WTC11 (cell line): ENCODE measurements around the gene NBEA. TPM values are rescaled to one million over a fixed set of nuclear protein-coding genes. Genes with fewer than 3 reads are reported as not detected.
"Not testable (repeated sequence)": the region's sequence is repeated elsewhere in the genome, so short reads cannot be mapped to it uniquely, and the experiment has no call there.

ENCODE experiments used
- ATAC-seq: fragments of 200-7000 bp; cut with Tn5 transposase; 2 replicates; pipeline ENCODE4 v1.10.0; 2021; ENCODE audit warnings: mild to moderate bottlenecking, moderate library complexity
- CTCF ChIA-PET: fragments of 300-600 bp; sonication (Branson Sonifier 250); formaldehyde crosslinking; loops from one replicate; lab custom pipeline; 2021; ENCODE audit warnings: antibody characterized with exemption; lab: Charles Lee
- POLR2A ChIA-PET: fragments of 350-600 bp; sonication (Branson Sonifier 250); formaldehyde crosslinking; loops from one replicate; lab custom pipeline; 2021; ENCODE audit warnings: antibody characterized with exemption; lab: Charles Lee
- DNase-seq: peaks from one replicate; pipeline ENCODE4 v3.0.0; 2021; ENCODE audit warnings: low spot score
- H3K27ac Mint-ChIP-seq: 2 replicates; pipeline ENCODE4 v1.8.0; 2021; ENCODE audit warnings: mixed read lengths
- H3K27me3 Mint-ChIP-seq: 2 replicates; pipeline ENCODE4 v1.8.0; 2021; ENCODE audit warnings: low read depth, mild to moderate bottlenecking, moderate library complexity, mixed read lengths
- H3K36me3 Mint-ChIP-seq: 2 replicates; pipeline ENCODE4 v1.8.0; 2021; ENCODE audit warnings: mixed read lengths
- H3K4me1 Mint-ChIP-seq: 2 replicates; pipeline ENCODE4 v1.8.0; 2022; ENCODE audit warnings: mixed read lengths
- H3K4me3 Mint-ChIP-seq: 2 replicates; pipeline ENCODE4 v1.8.0; 2021; ENCODE audit warnings: mild to moderate bottlenecking, moderate library complexity, mixed read lengths
- H3K9me3 Mint-ChIP-seq: 2 replicates; pipeline ENCODE4 v1.8.0; 2021; ENCODE audit warnings: mixed read lengths
- ATF1 ChIP-seq: sonication (generic); formaldehyde crosslinking; IDR thresholded peaks from 2 replicates; pipeline ENCODE4 v1.8.1; 2023; ENCODE audit warnings: mild to moderate bottlenecking, moderate library complexity, missing genetic modification reagents
- CTCF ChIP-seq: fragments of 200-600 bp; IDR thresholded peaks from 2 replicates; pipeline ENCODE4 v1.8.0; 2022; ENCODE audit warnings: antibody characterized with exemption
- E2F1 ChIP-seq: sonication (generic); formaldehyde crosslinking; IDR thresholded peaks from 2 replicates; pipeline ENCODE4 v1.8.0; 2022; ENCODE audit warnings: mild to moderate bottlenecking, missing genetic modification reagents
- E2F4 ChIP-seq: sonication (generic); formaldehyde crosslinking; IDR thresholded peaks from 2 replicates; pipeline ENCODE4 v1.8.1; 2022; ENCODE audit warnings: low read depth, mild to moderate bottlenecking, moderate library complexity, missing genetic modification reagents, borderline replicate concordance
- ELF4 ChIP-seq: sonication (generic); formaldehyde crosslinking; IDR thresholded peaks from 2 replicates; pipeline ENCODE4 v1.8.1; 2022; ENCODE audit warnings: low read depth, mild to moderate bottlenecking, moderate library complexity, missing genetic modification reagents
- ERG ChIP-seq: fragments of 250-450 bp; sonication (Bioruptor Pico); IDR thresholded peaks from 2 replicates; pipeline ENCODE4 v1.8.0; 2021; ENCODE audit warnings: mild to moderate bottlenecking
- FOXJ3 ChIP-seq: sonication (generic); formaldehyde crosslinking; IDR thresholded peaks from 2 replicates; pipeline ENCODE4 v1.9.0; 2021; ENCODE audit warnings: missing genetic modification reagents, mild to moderate bottlenecking, borderline replicate concordance
- GRHL2 ChIP-seq: fragments of 250-450 bp; sonication (Bioruptor Pico); IDR thresholded peaks from 2 replicates; pipeline ENCODE4 v1.8.0; 2022; ENCODE audit warnings: mild to moderate bottlenecking, moderate library complexity; ENCODE audit not compliant: insufficient replicate concordance, severe bottlenecking
- HMGXB4 ChIP-seq: sonication (generic); formaldehyde crosslinking; IDR thresholded peaks from 2 replicates; pipeline ENCODE4 v1.8.1; 2023; ENCODE audit warnings: mild to moderate bottlenecking, moderate library complexity, missing genetic modification reagents
- PREB ChIP-seq: sonication (generic); formaldehyde crosslinking; IDR thresholded peaks from 2 replicates; pipeline ENCODE4 v1.8.1; 2022; ENCODE audit warnings: mild to moderate bottlenecking, missing genetic modification reagents, moderate library complexity, borderline replicate concordance
- RORB ChIP-seq: fragments of 250-450 bp; sonication (Bioruptor Pico); IDR thresholded peaks from 2 replicates; pipeline ENCODE4 v1.9.0; 2021; ENCODE audit warnings: mild to moderate bottlenecking
- TCF7 ChIP-seq: sonication (generic); formaldehyde crosslinking; IDR thresholded peaks from 2 replicates; pipeline ENCODE4 v1.8.0; 2022; ENCODE audit warnings: mild to moderate bottlenecking, low read depth, missing genetic modification reagents, moderate library complexity
- TEAD4 ChIP-seq: sonication (generic); formaldehyde crosslinking; IDR thresholded peaks from 2 replicates; pipeline ENCODE4 v1.8.0; 2022; ENCODE audit warnings: mild to moderate bottlenecking, missing genetic modification reagents
- ZBTB21 ChIP-seq: sonication (generic); formaldehyde crosslinking; IDR thresholded peaks from 2 replicates; pipeline ENCODE4 v1.8.1; 2023; ENCODE audit warnings: mild to moderate bottlenecking, missing genetic modification reagents, borderline replicate concordance
- ZNF121 ChIP-seq: sonication (generic); formaldehyde crosslinking; IDR thresholded peaks from 2 replicates; pipeline ENCODE4 v1.8.0; 2023; ENCODE audit warnings: missing genetic modification reagents
- ZNF317 ChIP-seq: sonication (generic); formaldehyde crosslinking; IDR thresholded peaks from 2 replicates; pipeline ENCODE4 v1.8.1; 2023; ENCODE audit warnings: low read depth, mild to moderate bottlenecking, moderate library complexity, missing genetic modification reagents, borderline replicate concordance
- ZNF396 ChIP-seq: fragments of 250-450 bp; sonication (Bioruptor Pico); IDR thresholded peaks from 2 replicates; pipeline ENCODE4 v1.8.0; 2021; ENCODE audit warnings: mild to moderate bottlenecking, moderate library complexity, borderline replicate concordance
- total RNA-seq: library from RNA; stranded (reverse); gene quantifications from 3 replicates; pipeline ENCODE4 v1.2.3, GENCODE V29; 2021

NBEA gene
- total RNA-seq, 1 experiment from 2014 or later: 20.9 TPM

GRCh38 chr13:35392768-35393167 is 450.7 kb downstream of the NBEA start (continued):
- no peak for TF ChIP-seq CTCF
- TF ChIP-seq ERG (CRISPR knock-in tag): no peak
- TF ChIP-seq ATF1: no peak
- no peak for TF ChIP-seq TEAD4
- TF ChIP-seq PREB (CRISPR knock-in tag): no peak
- no peak for TF ChIP-seq RORB (CRISPR knock-in tag)
- no peak for TF ChIP-seq TCF7
- no peak for TF ChIP-seq HMGXB4 (CRISPR knock-in tag)
- no peak for TF ChIP-seq E2F1 (CRISPR knock-in tag)
- TF ChIP-seq ELF4 (CRISPR knock-in tag): no peak
- no peak for TF ChIP-seq GRHL2

- no peak overlapping the region; the same call in 1 of the 2 replicates for H3K27ac Mint-ChIP-seq
- CTCF ChIA-PET: no interaction called here
Observed at GRCh38 chr13:35393886-35394285, 451.8 kb downstream of the NBEA start.

GRCh38 chr13:35408285-35408684 is 466.2 kb downstream of the NBEA start:
- POLR2A ChIA-PET, H3K27ac Mint-ChIP-seq, H3K4me3 Mint-ChIP-seq, H3K36me3 Mint-ChIP-seq, CTCF ChIA-PET, H3K27me3 Mint-ChIP-seq, ATAC-seq, H3K9me3 Mint-ChIP-seq, H3K4me1 Mint-ChIP-seq, DNase-seq: not testable (repeated sequence)

More at GRCh38 chr13:35393886-35394285, 451.8 kb downstream of the NBEA start:
- H3K27me3 Mint-ChIP-seq: no peaks in the 10 kb centered on the region
- peaks cover 9% of the 10 kb centered on the region for H3K36me3 Mint-ChIP-seq
- POLR2A ChIA-PET: no interaction called here
- TF ChIP-seq ZNF317 (CRISPR knock-in tag) (no peak), E2F4 (no peak), FOXJ3 (no peak), ZNF396 (CRISPR knock-in tag) (no peak), ZBTB21 (CRISPR knock-in tag) (no peak), ZNF121 (CRISPR knock-in tag) (no peak)
- TF ChIP-seq, all 79 proteins: peak for 0
- no peak overlapping the region for H3K4me3 Mint-ChIP-seq
- H3K4me1 Mint-ChIP-seq: peaks cover 3% of the 10 kb centered on the region
- DNase-seq (no peak), ATAC-seq (no peak)
- H3K9me3 Mint-ChIP-seq: peaks cover 9% of the 10 kb centered on the region
